GM19193 (cell line): ENCODE results near the gene STXBP5L.

Source experiments
- POLR2A ChIP-seq: IDR thresholded peaks from 4 replicates; pipeline ENCODE4 v1.6.1; 2011; ENCODE audit not compliant: insufficient read depth, insufficient read length; ENCODE audit errors: extremely low read depth

Gene STXBP5L

GRCh38 chr3:121462565-121462964, 554.6 kb downstream of the STXBP5L start:
- TF ChIP-seq POLR2A = no peak

GRCh38 chr3:121463745-121464144, 555.7 kb downstream of the STXBP5L start:
- TF ChIP-seq POLR2A = no peak

GRCh38 chr3:121467085-121467484, 559.1 kb downstream of the STXBP5L start:
- no peak for TF ChIP-seq POLR2A

- TF ChIP-seq POLR2A = no peak
Measured at GRCh38 chr3:121473001-121473400, 565.0 kb downstream of the STXBP5L start.
